T47D (cell line): ENCODE measurements around the gene CLASP1.
"Not testable (repeated sequence)": the region's sequence is repeated elsewhere in the genome, so short reads cannot be mapped to it uniquely, and the experiment has no call there.

ENCODE experiments used
- DNase-seq, 2 experiments: peaks; one replicate each; pipeline versions ENCODE4 v3.0.0 to v3.0.0-alpha.2; 2011 to 2012; ENCODE audit warnings: low read depth in 1 of 2, low spot score in 1 of 2
- JUND ChIP-seq: IDR thresholded peaks from 2 replicates; pipeline ENCODE4 v1.6.1; 2012; ENCODE audit warnings: low read depth
- in situ Hi-C: cut with HindIII; loops from 2 replicates; pipeline ENCODE4 v1.10.0; 2016; ENCODE audit warnings: low sequenced_read_pairs, low pct_unique_long_range_greater_than_20kb

The CLASP1 gene

DNA sequence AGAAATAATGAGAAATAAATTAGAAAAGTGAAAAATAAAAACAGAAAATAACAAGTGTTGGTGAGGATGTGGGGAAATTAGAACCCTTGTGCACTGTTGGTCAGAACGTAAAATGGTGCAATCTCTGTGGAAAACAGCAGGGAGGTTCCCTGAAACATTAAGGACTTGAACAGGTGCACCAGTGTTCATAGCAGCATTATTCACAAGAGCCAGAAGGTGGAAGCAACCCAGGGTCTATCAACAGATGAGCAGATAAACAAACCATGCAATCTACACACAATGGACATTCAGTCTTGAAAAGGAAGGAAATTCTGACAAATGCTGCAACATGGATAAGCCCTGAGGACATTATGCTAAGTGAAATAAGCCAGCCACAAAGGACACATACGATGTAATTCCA, 306.1 kb downstream of the CLASP1 start:
- in situ Hi-C loops, result no loop called here
- no peak for TF ChIP-seq JUND
- no peak for DNase-seq

DNA sequence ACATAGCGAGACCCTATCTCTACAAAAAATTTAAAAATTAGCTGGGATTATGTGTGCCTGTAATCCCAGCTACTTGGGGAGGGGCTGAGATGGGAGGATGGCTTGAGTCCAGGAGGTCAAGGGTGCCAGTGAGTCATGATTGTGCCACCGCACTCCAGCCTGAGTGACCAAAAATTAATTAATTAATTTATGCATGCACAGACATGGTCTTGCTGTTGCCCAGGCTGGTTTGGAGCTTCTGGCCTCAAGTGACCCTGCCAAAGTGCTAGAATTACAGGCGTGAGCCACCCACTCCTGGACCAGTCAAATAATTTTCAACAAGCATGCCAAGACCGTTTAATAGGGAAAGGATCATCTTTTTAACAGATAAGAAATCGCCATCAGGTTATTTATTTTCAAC, 306.5 kb downstream of the CLASP1 start:
- in situ Hi-C loops, result no loop called here
- TF ChIP-seq JUND, result no peak
- no peak for DNase-seq

DNA sequence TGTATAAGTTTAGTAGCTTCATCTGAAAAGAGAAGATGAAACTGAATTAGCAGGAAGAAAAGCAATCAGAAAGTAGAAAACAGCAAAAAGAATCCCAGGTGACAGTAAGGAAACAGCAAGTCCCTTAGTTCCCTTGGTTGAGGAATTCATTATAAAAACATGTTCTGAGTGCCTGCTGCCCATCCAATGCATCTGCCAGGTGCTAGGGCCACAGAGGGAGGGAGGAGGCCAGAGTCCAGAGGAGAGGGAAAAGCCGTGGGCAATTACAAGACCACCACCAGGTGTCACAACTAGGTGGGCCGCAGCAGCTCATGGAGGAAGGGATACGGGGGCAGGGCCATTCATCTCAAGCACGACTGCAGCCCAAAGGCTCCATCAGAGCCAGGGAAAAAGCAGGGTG, 308.3 kb downstream of the CLASP1 start:
- DNase-seq, result no peak
- no peak for TF ChIP-seq JUND
- in situ Hi-C loops, result no loop called here

GRCh38 chr2:121338281-121338680, 311.0 kb downstream of the CLASP1 start:
- in situ Hi-C loops, result no loop called here
- TF ChIP-seq JUND, result no peak
- no peak for DNase-seq

DNA sequence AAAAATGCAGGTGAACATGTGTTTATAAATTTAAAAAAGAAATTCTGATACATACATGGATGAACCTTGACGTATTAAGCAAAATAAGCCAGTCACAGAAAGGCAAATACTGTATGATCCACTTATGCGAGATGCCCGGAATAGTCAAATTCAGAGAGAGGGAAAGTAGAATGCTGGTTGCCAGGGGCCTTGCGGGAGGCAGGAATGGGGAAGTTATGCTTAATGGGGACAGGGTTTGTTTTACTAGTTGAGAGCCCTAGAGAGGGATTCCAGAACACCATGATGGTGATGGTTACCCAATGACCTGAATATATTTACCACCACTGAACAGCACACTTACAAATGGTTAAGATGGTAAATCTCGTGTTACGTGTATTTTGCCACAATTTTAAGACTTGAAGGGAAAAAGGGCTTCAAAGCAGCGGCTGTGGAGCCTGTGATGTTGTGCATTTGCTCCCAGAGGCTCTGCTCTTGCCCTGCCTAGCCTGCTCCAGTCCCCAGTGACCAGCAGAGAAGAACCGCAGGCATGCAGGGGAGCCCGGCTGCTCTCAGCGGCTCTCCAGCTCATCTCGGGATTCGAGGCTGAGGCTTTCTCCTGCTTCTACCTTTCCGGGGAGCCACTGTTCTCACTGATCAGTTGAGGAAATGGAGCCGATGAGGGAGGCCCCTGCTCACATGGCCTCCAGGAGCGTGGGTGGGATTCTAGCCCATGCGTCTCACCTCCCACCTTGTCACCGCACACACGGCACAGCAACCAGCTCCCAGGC, 312.6 kb downstream of the CLASP1 start:
- in situ Hi-C loops, result no loop called here
- DNase-seq, result no peak
- no peak for TF ChIP-seq JUND

- in situ Hi-C loops, result no loop called here
- TF ChIP-seq JUND, result no peak
- no peak for DNase-seq
These were observed 313.7 kb downstream of the CLASP1 start for GRCh38 chr2:121335294-121336290.

DNA sequence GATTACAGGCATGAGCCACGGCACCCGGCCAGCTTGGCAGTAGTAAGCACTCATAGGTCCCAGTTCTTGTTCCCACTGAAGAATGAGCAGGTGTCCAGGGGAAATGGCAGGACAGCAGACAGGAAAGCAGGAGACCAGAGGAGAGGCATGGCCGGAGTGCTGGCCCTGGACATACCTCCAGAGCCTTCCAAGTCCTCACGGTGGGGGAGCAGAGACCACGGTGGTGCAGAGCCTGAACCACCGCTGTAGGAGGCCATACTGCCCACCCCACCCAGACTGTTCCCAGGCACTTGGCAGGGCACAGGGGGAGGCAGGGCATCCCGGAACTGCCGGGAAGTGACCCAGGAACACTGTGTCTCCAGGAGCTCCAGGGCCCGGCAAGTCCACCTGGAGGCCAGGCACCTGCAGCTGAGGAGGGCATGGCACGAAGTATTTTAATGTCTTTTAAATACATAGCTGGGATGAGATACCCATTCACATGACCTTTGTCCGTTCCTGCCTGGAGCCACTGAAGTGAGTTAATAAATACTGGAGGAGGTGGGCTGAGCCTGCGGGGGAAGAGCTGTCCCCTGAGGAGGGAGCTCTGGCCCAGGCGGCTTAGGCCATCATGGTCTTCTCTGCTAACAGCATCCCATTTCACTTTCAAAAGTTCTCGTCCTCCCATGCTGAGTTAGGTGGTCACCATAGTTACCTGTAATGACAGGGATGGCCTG, 314.5 kb downstream of the CLASP1 start:
- no peak for DNase-seq
- no peak for TF ChIP-seq JUND
- in situ Hi-C loops, result no loop called here

DNA sequence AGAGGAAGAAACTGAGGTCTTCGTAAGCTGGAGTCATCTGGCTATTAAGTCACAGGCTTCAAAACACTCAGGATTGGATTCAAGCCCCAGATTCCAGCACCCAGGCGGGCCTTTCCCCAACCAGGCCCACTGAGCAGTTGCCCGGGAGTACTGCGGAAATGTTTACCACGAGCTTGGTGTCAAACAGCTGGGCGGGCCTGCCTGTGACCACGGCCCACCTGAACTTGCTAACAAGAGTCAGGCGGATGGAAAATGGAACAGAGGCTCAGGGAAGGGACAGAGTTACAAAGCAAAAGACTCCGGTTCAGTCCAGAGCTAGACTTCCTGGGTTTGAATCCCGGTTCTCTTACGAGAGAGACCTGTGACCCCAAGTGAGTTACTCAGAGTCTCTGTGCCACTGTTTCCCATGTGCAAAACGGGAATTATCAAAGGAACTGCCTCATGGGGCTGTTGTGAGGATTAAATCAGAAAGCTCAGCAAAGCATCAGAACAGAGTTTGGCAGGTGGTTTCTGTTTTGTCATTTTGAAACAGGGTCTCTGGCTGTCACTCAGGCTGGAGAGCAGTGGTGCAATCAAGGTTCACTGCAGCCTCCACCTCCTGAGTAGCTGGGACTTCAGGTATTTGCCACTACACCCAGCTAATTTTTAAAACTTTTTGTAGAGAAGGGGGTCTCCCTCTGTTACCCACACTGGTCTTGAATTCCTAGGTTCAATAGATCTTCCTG, 315.3 kb downstream of the CLASP1 start:
- no peak for DNase-seq
- TF ChIP-seq JUND, result no peak
- in situ Hi-C loops, result no loop called here

- in situ Hi-C loops, result no loop called here
- no peak for DNase-seq
- TF ChIP-seq JUND, result no peak
These were observed 316.0 kb downstream of the CLASP1 start for GRCh38 chr2:121333231-121333630.

DNA sequence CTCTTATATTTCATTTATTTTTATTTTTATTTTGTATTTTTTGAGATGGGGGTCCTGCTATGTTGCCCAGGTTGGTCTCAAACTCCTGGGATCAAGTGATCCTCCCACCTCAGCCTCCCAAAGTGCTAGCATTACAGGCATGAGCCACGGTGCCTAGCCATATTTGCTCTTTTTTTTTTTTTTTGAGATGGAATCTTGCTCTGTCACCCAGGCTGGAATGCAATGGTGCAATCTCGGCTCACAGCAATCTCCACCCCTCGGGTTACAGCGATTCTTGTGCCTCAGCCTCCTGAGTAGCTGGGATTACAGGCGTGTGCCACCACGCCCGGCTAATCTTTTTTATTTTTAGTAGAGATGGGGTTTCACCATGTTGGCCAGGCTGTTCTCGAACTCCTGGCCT, 317.9 kb downstream of the CLASP1 start:
- in situ Hi-C loops, DNase-seq: not testable (repeated sequence)

DNA sequence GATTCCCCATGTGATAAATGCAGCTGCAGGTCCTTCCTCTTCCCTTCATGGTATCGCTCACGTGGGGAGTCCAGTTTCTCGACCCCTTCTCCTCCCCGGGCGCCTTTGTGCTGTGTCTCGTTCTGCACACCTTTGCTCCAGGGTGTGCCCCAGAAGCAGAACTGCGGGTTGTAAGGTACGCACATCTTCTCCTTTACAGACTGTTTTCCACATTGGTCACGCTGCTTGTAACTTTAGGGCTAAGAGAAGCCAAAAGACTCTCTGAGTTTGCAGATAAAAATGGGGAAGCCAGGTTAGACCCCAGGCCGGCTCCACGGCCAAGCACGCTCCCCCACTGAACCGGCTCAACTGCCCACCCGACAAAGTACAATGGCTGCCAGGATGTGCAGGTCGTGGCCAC, 318.3 kb downstream of the CLASP1 start:
- no peak for TF ChIP-seq JUND
- in situ Hi-C loops, result no loop called here
- DNase-seq, result no peak

DNA sequence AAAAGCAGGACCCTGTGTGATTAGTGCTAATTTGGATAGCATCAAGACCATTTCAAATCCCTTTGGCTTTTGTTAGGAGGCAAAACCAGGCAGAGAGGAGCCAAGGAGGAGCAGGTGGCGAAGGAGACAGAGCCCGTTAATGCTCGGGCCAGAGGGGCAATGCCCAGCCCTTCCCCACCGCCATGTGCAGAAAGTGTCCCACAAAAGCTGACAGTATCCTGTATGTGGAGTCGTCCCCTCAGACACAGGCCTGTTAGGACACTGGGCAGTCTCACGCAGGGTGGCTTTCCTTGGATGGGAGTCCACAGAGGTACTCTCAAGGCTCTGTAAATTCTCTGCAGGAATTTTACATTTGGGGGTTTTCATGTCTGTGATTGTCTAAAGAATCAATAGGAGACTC, 319.5 kb downstream of the CLASP1 start:
- in situ Hi-C loops, result no loop called here
- TF ChIP-seq JUND, result no peak
- no peak for DNase-seq
